ENCODE data around the gene VEGFA.

The VEGFA gene

DNA sequence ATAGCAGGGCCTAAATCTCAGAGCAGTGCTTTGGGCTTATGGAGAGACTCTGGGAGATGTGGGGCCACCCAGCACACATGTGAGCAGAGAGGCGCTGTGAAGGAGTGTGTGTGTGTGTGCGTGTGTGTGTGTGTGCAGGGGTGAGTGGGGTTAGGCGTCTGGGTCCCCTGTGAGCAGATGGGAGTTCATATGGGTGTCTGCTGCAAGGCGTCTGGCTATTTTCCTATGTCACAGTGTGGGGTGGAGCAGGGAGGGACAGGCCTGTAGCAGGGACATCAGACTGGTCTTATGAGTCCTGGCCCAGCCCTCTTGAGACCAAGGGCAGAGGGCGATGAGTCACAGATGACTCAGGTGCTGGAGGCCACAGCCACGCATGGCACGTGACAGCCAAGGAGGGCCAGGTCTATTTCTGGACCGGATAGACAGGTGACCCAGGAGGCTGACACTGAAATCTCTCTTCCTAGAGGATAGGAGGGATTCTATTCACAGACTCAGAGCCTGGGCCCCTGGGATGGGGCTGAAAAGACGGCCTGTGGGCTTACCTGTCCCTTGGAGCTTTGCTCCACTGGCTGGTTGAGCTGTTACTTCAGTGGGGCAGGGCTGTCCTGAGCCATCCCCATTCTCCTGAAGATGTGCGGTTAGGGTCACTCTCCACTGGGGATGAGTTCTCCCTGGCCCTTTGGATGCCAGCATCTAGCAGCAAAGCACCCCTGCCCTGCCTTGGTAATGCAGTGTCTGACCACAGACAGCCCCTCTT lies 28.9 kb downstream of the VEGFA start:
- TF ChIP-seq POLR2AphosphoS5 (IDR thresholded peaks at IDR 0.05; ENCODE audit: low read depth, low read length): no peak
- no peak for TF ChIP-seq FOXP2 (optimal IDR thresholded peaks at IDR 0.05; ENCODE audit: borderline replicate concordance, extremely low read depth, extremely low read length, insufficient read depth)
- TF ChIP-seq, protein P1, sequence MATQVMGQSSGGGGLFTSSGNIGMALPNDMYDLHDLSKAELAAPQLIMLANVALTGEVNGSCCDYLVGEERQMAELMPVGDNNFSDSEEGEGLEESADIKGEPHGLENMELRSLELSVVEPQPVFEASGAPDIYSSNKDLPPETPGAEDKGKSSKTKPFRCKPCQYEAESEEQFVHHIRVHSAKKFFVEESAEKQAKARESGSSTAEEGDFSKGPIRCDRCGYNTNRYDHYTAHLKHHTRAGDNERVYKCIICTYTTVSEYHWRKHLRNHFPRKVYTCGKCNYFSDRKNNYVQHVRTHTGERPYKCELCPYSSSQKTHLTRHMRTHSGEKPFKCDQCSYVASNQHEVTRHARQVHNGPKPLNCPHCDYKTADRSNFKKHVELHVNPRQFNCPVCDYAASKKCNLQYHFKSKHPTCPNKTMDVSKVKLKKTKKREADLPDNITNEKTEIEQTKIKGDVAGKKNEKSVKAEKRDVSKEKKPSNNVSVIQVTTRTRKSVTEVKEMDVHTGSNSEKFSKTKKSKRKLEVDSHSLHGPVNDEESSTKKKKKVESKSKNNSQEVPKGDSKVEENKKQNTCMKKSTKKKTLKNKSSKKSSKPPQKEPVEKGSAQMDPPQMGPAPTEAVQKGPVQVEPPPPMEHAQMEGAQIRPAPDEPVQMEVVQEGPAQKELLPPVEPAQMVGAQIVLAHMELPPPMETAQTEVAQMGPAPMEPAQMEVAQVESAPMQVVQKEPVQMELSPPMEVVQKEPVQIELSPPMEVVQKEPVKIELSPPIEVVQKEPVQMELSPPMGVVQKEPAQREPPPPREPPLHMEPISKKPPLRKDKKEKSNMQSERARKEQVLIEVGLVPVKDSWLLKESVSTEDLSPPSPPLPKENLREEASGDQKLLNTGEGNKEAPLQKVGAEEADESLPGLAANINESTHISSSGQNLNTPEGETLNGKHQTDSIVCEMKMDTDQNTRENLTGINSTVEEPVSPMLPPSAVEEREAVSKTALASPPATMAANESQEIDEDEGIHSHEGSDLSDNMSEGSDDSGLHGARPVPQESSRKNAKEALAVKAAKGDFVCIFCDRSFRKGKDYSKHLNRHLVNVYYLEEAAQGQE (IDR thresholded peaks at IDR 0.05; ENCODE audit: insufficient read depth in 1 of 2, low read depth in 2 of 2, low read length in 2 of 2): no peak
- TF ChIP-seq SIN3A (IDR thresholded peaks at IDR 0.05; ENCODE audit: borderline replicate concordance, insufficient read depth, low read length): no peak
- no peak for TF ChIP-seq TAF1 (IDR thresholded peaks at IDR 0.05; ENCODE audit: borderline replicate concordance, insufficient read depth, low read length)

DNA sequence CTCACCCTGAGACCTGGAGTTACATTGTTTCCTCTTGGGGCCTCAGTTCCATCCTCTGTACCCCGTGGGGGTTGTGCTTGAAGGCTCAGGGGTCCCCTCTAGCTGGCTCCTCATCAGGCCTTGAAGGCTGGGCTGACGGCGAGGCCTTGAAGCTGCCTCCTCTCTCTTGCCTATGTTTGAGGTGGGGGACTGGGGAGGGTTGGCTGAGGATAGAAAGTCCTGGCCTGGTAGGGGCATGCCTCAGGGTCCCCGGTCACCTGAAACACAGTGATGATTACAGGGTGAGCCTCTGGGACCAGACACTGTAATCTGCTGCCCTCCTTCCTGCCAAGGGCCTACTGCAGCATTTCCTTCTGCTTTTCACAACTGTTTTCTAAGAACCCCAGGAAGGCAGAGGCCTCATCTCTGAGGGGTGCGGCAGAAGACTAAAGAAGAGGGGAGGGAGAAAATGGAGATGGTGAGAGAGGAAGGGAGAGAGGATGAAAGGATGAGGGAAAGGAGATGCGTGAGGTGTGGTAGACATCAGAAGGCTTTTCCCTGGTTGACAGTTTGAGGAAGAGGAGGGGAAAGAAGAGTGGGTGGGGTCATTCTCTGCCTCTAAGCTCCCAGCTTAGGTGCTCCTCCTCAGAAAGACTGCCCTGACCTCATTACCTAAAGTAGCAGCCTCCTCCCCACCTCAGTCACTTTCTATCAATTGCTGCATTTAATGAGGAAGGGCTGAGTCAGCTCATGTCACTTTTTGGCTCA lies 29.7 kb downstream of the VEGFA start:
- no peak for TF ChIP-seq SIN3A (IDR thresholded peaks at IDR 0.05; ENCODE audit: borderline replicate concordance, insufficient read depth, low read length)
- TF ChIP-seq FOXP2 (optimal IDR thresholded peaks at IDR 0.05; ENCODE audit: borderline replicate concordance, extremely low read depth, extremely low read length, insufficient read depth): no peak
- TF ChIP-seq, protein P1 (IDR thresholded peaks at IDR 0.05; ENCODE audit: insufficient read depth in 1 of 2, low read depth in 2 of 2, low read length in 2 of 2): no peak
- no peak for TF ChIP-seq TAF1 (IDR thresholded peaks at IDR 0.05; ENCODE audit: borderline replicate concordance, insufficient read depth, low read length)
- TF ChIP-seq POLR2AphosphoS5 (IDR thresholded peaks at IDR 0.05; ENCODE audit: low read depth, low read length): no peak

DNA sequence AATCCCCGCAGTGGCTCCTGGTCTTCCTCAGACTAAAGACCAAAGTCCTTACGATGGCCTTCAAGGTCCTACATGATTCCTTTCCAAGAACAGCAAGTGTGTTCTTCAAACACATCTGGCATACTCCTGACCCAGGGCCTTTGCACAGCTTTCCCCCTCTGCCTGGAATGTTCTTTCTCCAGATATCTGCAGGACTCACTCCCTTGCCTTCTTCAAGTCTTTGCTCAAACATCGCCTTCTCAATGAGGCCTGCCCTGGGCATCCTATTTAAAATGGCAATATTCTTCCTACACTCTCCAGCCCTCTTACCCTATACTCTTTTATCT lies 30.2 kb downstream of the VEGFA start:
- no peak for TF ChIP-seq FOXP2 (optimal IDR thresholded peaks at IDR 0.05; ENCODE audit: borderline replicate concordance, extremely low read depth, extremely low read length, insufficient read depth)
- TF ChIP-seq SIN3A (IDR thresholded peaks at IDR 0.05; ENCODE audit: borderline replicate concordance, insufficient read depth, low read length): no peak
- TF ChIP-seq TAF1 (IDR thresholded peaks at IDR 0.05; ENCODE audit: borderline replicate concordance, insufficient read depth, low read length): no peak
- TF ChIP-seq POLR2AphosphoS5 (IDR thresholded peaks at IDR 0.05; ENCODE audit: low read depth, low read length): no peak
- TF ChIP-seq, protein P1 (IDR thresholded peaks at IDR 0.05; ENCODE audit: insufficient read depth in 1 of 2, low read depth in 2 of 2, low read length in 2 of 2): no peak

DNA sequence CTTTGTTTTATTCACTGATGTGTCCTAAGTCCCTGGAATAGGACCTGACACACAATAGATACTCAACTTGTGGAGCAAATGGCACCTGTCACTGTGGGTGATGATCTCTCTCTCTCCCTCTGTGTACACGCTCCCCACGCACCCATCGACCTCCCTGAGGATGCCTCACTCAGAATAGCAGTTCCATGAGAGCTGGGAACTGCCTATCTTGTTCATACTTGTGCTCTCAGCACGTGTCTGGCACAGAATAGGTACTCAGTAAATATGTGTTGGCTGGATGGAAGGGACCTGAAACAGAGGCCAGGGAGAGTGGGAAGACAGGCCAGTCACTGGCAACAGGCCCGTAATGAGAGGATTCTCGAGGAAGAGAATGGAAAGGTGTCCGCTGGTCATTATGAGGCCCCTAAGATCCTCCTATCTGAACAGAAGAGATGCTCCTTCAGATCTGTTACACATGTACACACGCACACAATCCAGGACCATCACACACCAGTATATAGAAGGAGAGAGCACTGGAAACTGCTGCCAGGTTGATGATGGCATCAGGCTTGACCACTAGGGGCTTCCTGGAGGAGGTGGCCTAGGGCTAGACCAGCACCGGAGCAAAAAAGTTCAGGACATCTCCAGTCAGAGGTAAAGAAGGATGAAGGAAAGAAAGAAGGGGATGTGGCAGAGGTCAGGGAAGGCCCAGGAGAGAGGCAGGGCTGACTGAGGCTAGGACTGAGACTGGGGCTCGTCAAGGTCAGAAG lies 30.9 kb downstream of the VEGFA start:
- TF ChIP-seq SIN3A (IDR thresholded peaks at IDR 0.05; ENCODE audit: borderline replicate concordance, insufficient read depth, low read length) (no peak), FOXP2 (optimal IDR thresholded peaks at IDR 0.05; ENCODE audit: borderline replicate concordance, extremely low read depth, extremely low read length, insufficient read depth) (no peak), TAF1 (IDR thresholded peaks at IDR 0.05; ENCODE audit: borderline replicate concordance, insufficient read depth, low read length) (no peak), POLR2AphosphoS5 (IDR thresholded peaks at IDR 0.05; ENCODE audit: low read depth, low read length) (no peak)
- TF ChIP-seq, protein P1 (IDR thresholded peaks at IDR 0.05; ENCODE audit: insufficient read depth in 1 of 2, low read depth in 2 of 2, low read length in 2 of 2): no peak

All from PFSK-1 (cell line).